NB4 (cell line): ENCODE measurements around the gene MYO10.

ENCODE experiments used
- DNase-seq: peaks from one replicate; pipeline ENCODE4 v3.0.0; 2010; ENCODE audit warnings: low read depth
- H3K4me3 ChIP-seq: one replicate; pipeline ENCODE4 v1.5.1; 2011; ENCODE audit warnings: mild to moderate bottlenecking, low read depth, low read length, moderate library complexity
- CTCF ChIP-seq: IDR thresholded peaks from one replicate; pipeline ENCODE4 v1.5.1; 2012; ENCODE audit warnings: low read depth, low read length
- MAX ChIP-seq: IDR thresholded peaks from 2 replicates; pipeline ENCODE4 v1.6.1; 2011; ENCODE audit warnings: low read depth, low read length
- MYC ChIP-seq: IDR thresholded peaks from 2 replicates; pipeline ENCODE4 v1.6.1; 2011; ENCODE audit warnings: low read depth, low read length
- POLR2A ChIP-seq: IDR thresholded peaks from 2 replicates; pipeline ENCODE4 v1.6.1; 2011; ENCODE audit warnings: mild to moderate bottlenecking; ENCODE audit not compliant: insufficient read length; ENCODE audit errors: extremely low read depth

Gene MYO10

GRCh38 chr5:16953729-16954128 lies 17.6 kb upstream of the MYO10 start:
- no peak overlapping the region for H3K4me3 ChIP-seq
- no peak for TF ChIP-seq CTCF
- peak; percentile 64 for TF ChIP-seq MYC
- TF ChIP-seq MAX: peak; percentile 56
- no peak for TF ChIP-seq POLR2A
- DNase-seq: no peak

GRCh38 chr5:16952968-16953671 lies 17.0 kb upstream of the MYO10 start:
- H3K4me3 ChIP-seq: no peak overlapping the region
- TF ChIP-seq CTCF (no peak), POLR2A (no peak), MYC (no peak), MAX (no peak)
- no peak for DNase-seq

- DNase-seq: no peak
- no peak overlapping the region for H3K4me3 ChIP-seq
- no peak for TF ChIP-seq MYC
- TF ChIP-seq MAX: no peak
- no peak for TF ChIP-seq POLR2A
Observed at GRCh38 chr5:16946725-16947124, 10.6 kb upstream of the MYO10 start.

GRCh38 chr5:16944816-16945562 lies 8.9 kb upstream of the MYO10 start:
- TF ChIP-seq CTCF (no peak), MAX (no peak), POLR2A (no peak), MYC (no peak)
- no peak for DNase-seq
- no peak overlapping the region for H3K4me3 ChIP-seq

GRCh38 chr5:16943846-16944678 lies 8.0 kb upstream of the MYO10 start:
- no peak for DNase-seq
- no peak overlapping the region for H3K4me3 ChIP-seq
- no peak for TF ChIP-seq POLR2A
- TF ChIP-seq CTCF: no peak
- no peak for TF ChIP-seq MAX
- TF ChIP-seq MYC: no peak
